K562 (cell line): ENCODE results near the gene CMTM4. TPM values are rescaled to one million over a fixed set of nuclear protein-coding genes. Genes with fewer than 3 reads are reported as not detected.

Experiments used
- CAMTA2 ChIP-seq: fragments of 250-450 bp; sonication (Bioruptor Pico); conservative IDR thresholded peaks from 2 replicates; pipeline ENCODE4 v1.5.1; 2022
- CREB3L1 ChIP-seq: fragments of 450-650 bp; IDR thresholded peaks from 2 replicates; pipeline ENCODE4 v1.6.1; 2014; ENCODE audit warnings: low read depth, mild to moderate bottlenecking, moderate library complexity, borderline replicate concordance
- EHMT2 ChIP-seq: fragments of 450-650 bp; IDR thresholded peaks from 2 replicates; pipeline ENCODE4 v1.6.1; 2018; ENCODE audit warnings: antibody characterized with exemption
- FOXM1 ChIP-seq, 2 experiments: fragments of 450-650 bp in 1 of 2; sonication (generic) in 1 of 2; formaldehyde crosslinking in 1 of 2; IDR thresholded peaks; 2 replicates each; pipeline versions ENCODE4 v1.6.1 to v1.9.0; 2017 to 2022; ENCODE audit warnings: low read depth in 2 of 2, mild to moderate bottlenecking in 2 of 2, missing genetic modification reagents in 1 of 2, moderate library complexity in 1 of 2
- HNRNPLL ChIP-seq: fragments of 200-400 bp; formaldehyde crosslinking; IDR thresholded peaks from 2 replicates; pipeline ENCODE4 v1.6.1; 2017; ENCODE audit warnings: low read length, low read depth, mild to moderate bottlenecking; ENCODE audit not compliant: poor library complexity, severe bottlenecking
- NEUROD1 ChIP-seq: fragments of 150-350 bp; IDR thresholded peaks from 2 replicates; pipeline ENCODE4 v1.6.1; 2014; ENCODE audit warnings: borderline replicate concordance, low read length, low read depth; ENCODE audit not compliant: partially characterized antibody
- PKNOX1 ChIP-seq: fragments of 450-650 bp; IDR thresholded peaks from 2 replicates; pipeline ENCODE4 v1.6.1; 2016
- RHOXF2B ChIP-seq: fragments of 250-450 bp; sonication (Bioruptor Pico); conservative IDR thresholded peaks from 2 replicates; pipeline ENCODE4 v1.5.1; 2021
- SIN3A ChIP-seq, 2 experiments: fragments of 150-350 bp in 1 of 2; IDR thresholded peaks; 2 replicates each; pipeline ENCODE4 v1.6.1; 2011 to 2016; ENCODE audit warnings: borderline replicate concordance in 2 of 2, low read depth in 2 of 2, low read length in 2 of 2, mild to moderate bottlenecking in 2 of 2, moderate library complexity in 2 of 2; ENCODE audit not compliant: control insufficient read depth in 1 of 2
- YY1 ChIP-seq, 3 experiments: IDR thresholded peaks; 2 replicates each; pipeline ENCODE4 v1.6.1; 2011; ENCODE audit warnings: low read length in 2 of 3, mild to moderate bottlenecking in 2 of 3, moderate library complexity in 2 of 3, borderline replicate concordance in 1 of 3, control low read depth in 1 of 3, low read depth in 1 of 3; ENCODE audit not compliant: insufficient read depth in 3 of 3, insufficient replicate concordance in 2 of 3, control insufficient read depth in 1 of 3, insufficient read length in 1 of 3; ENCODE audit errors: extremely low read depth in 1 of 3
- ZNF239 ChIP-seq: fragments of 250-450 bp; sonication (Bioruptor Pico); IDR thresholded peaks from 2 replicates; pipeline ENCODE4 v1.4.0; 2020; ENCODE audit warnings: mild to moderate bottlenecking
- ZNF695 ChIP-seq: fragments of 450-650 bp; formaldehyde crosslinking; IDR thresholded peaks from 2 replicates; pipeline ENCODE4 v1.4.0; 2020; ENCODE audit warnings: mild to moderate bottlenecking, moderate library complexity
- polyA plus RNA-seq, 8 experiments: library from polyadenylated mRNA; depleted of rRNA in 4 of 8; stranded (reverse) in 5 of 8; unstranded in 3 of 8; fragments of >200 nt; fragmentation: Nextera tagmentation in 2 of 8; fragmentation: Illumina TruSeq in 1 of 8; extraction: Ambion mirVana in 2 of 8; extraction: Trizol in 1 of 8; gene quantifications; 2 replicates each; pipeline versions ENCODE4 v1.2.1 to v1.2.3, GENCODE V29; 2011 to 2014; ENCODE audit warnings: inconsistent platforms in 1 of 8, missing spikeins in 1 of 8
- total RNA-seq, 7 experiments: library from RNA; depleted of rRNA in 6 of 7; stranded (reverse); fragments of >200 nt in 6 of 7; fragmentation: Illumina TruSeq in 2 of 7; extraction: Trizol in 2 of 7; gene quantifications; 2 replicates each; pipeline versions ENCODE4 v1.2.1 to v1.2.3, GENCODE V29; 2011 to 2021; ENCODE audit warnings: low replicate concordance in 1 of 7
- TF ChIP-seq, protein P1 (sequence below): fragments of 250-450 bp; sonication (Bioruptor Pico); IDR thresholded peaks from 2 replicates; pipeline ENCODE4 v1.8.0; 2022; ENCODE audit warnings: inconsistent platforms
- TF ChIP-seq, protein P2 (sequence below), 2 experiments: fragments of 450-650 bp; IDR thresholded peaks; 2 replicates each; pipeline ENCODE4 v1.6.1; 2016; ENCODE audit warnings: mild to moderate bottlenecking in 2 of 2, borderline replicate concordance in 1 of 2, low read depth in 1 of 2, moderate library complexity in 1 of 2

The CMTM4 gene
- total and polyA plus RNA-seq, 9 of the 15 experiments (the other 6 are each of a cell fraction or from before 2014, with no cell fraction given): 2.0 to 21.3 (median 12.5) TPM

DNA sequence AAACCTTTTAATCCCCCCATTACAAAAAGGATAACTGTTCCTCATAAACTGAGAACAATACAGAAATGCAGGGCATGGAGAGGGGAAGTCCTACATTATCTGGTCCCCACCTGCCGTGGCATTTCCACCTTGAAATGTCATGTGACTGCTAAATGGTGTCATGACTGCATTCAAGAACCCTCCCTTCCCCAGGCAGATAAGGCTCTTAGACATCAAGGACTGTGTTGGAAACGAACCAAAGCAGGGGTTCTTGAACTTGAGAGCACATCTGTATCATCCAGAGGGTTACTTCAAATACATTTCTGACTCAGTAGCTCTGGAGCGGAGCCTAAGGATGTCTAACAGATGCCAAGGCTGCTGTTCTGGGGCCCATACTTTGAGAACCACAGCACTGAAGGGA lies 73.7 kb downstream of the CMTM4 start (continued):
- TF ChIP-seq, protein P1, sequence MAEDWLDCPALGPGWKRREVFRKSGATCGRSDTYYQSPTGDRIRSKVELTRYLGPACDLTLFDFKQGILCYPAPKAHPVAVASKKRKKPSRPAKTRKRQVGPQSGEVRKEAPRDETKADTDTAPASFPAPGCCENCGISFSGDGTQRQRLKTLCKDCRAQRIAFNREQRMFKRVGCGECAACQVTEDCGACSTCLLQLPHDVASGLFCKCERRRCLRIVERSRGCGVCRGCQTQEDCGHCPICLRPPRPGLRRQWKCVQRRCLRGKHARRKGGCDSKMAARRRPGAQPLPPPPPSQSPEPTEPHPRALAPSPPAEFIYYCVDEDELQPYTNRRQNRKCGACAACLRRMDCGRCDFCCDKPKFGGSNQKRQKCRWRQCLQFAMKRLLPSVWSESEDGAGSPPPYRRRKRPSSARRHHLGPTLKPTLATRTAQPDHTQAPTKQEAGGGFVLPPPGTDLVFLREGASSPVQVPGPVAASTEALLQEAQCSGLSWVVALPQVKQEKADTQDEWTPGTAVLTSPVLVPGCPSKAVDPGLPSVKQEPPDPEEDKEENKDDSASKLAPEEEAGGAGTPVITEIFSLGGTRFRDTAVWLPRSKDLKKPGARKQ (CRISPR knock-in tag): no peak
- 0 out of 4 replicates have a peak, but pooled peaks of 1 of the 2 experiments have one; percentile 18 for TF ChIP-seq SIN3A (IDR thresholded peaks at IDR 0.05; ENCODE audit: borderline replicate concordance in 2 of 2, control insufficient read depth in 1 of 2, low read depth in 2 of 2, low read length in 2 of 2)
- TF ChIP-seq EHMT2: no peak
- TF ChIP-seq ZNF695 (CRISPR knock-in tag): no peak
- no peak for TF ChIP-seq ZNF239 (CRISPR knock-in tag)
- TF ChIP-seq CREB3L1: no peak
- TF ChIP-seq YY1 (IDR thresholded peaks at IDR 0.05; ENCODE audit: borderline replicate concordance in 1 of 3, control insufficient read depth in 1 of 3, extremely low read depth in 1 of 3, insufficient read depth in 3 of 3, insufficient read length in 1 of 3, insufficient replicate concordance in 2 of 3, low read depth in 1 of 3, low read length in 2 of 3): peak in 1 of 3 experiments; percentile 46
- no peak for TF ChIP-seq NEUROD1
- TF ChIP-seq, protein P2, sequence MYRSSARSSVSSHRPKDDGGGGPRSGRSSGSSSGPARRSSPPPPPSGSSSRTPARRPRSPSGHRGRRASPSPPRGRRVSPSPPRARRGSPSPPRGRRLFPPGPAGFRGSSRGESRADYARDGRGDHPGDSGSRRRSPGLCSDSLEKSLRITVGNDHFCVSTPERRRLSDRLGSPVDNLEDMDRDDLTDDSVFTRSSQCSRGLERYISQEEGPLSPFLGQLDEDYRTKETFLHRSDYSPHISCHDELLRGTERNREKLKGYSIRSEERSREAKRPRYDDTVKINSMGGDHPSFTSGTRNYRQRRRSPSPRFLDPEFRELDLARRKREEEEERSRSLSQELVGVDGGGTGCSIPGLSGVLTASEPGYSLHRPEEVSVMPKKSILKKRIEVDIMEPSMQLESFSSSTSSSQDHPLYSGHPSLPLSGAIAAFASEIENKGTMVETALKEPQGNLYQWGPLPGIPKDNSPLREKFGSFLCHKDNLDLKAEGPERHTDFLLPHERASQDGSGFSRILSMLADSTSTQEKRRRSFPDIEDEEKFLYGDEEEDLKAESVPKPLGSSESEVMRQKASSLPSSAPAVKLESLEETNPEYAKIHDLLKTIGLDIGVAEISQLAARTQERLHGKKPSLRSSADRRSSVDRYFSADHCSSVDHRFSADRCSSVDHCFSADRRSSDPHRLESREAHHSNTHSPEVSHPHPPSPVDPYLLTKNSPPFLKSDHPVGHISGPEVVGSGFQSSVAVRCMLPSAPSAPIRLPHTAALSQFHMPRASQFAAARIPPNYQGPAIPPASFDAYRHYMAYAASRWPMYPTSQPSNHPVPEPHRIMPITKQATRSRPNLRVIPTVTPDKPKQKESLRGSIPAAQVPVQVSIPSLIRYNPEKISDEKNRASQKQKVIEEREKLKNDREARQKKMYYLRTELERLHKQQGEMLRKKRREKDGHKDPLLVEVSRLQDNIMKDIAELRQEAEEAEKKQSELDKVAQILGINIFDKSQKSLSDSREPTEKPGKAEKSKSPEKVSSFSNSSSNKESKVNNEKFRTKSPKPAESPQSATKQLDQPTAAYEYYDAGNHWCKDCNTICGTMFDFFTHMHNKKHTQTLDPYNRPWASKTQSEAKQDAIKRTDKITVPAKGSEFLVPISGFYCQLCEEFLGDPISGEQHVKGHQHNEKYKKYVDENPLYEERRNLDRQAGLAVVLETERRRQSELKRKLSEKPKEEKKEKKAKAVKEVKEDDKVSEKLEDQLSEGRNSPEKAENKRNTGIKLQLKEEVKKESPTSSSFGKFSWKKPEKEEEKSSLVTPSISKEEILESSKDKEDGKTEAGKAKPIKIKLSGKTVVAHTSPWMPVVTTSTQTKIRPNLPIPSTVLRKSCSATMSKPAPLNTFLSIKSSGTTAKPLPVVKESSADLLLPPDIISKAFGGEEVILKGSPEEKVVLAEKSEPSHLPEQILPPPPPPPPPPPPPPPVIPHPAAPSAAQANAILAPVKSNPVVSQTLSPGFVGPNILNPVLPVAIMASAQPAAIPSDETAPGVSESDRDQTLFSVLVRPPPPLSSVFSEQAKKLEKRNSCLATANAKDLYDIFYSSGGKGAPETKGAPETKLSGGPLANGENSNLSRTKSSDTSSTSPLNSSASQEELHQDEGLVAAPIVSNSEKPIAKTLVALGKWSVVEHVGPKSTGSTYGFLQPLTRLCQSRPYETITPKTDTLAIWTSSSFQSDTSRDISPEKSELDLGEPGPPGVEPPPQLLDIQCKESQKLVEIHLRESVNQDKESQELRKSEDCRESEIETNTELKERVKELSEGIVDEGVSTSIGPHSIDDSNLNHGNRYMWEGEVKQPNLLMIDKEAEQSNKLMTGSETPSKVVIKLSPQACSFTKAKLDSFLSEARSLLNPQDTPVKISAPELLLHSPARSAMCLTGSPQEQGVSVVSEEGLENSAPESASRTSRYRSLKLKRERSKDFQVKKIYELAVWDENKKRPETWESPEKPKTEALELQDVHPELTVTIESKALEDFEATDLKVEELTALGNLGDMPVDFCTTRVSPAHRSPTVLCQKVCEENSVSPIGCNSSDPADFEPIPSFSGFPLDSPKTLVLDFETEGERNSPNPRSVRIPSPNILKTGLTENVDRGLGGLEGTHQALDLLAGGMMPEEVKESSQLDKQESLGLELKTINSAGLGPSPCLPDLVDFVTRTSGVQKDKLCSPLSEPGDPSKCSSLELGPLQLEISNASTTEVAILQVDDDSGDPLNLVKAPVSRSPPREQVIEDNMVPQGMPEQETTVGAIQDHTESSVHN (IDR thresholded peaks at IDR 0.05; ENCODE audit: borderline replicate concordance in 1 of 2, low read depth in 1 of 2): no peak
- no peak for TF ChIP-seq HNRNPLL
- no peak for TF ChIP-seq CAMTA2 (CRISPR knock-in tag)
- no peak for TF ChIP-seq FOXM1 (IDR thresholded peaks at IDR 0.05; ENCODE audit: low read depth)
- no peak for TF ChIP-seq FOXM1 (CRISPR knock-in tag; IDR thresholded peaks at IDR 0.05; ENCODE audit: low read depth)
- TF ChIP-seq RHOXF2B: no peak
- no peak for TF ChIP-seq PKNOX1
